Mesodermal cell (in vitro differentiated cells): Measurements from ENCODE around the gene CNDP2.

ENCODE experiments used
- H3K27ac ChIP-seq: 2 replicates; pipeline ENCODE4 v1.7.0; 2013; ENCODE audit warnings: mild to moderate bottlenecking, low read depth, low read length, moderate library complexity; ENCODE audit not compliant: severe bottlenecking
- H3K36me3 ChIP-seq: 2 replicates; pipeline ENCODE4 v1.7.1; 2013; ENCODE audit warnings: mild to moderate bottlenecking, low read length, moderate library complexity; ENCODE audit not compliant: control insufficient read depth, insufficient read depth
- H3K4me1 ChIP-seq: one replicate; pipeline ENCODE4 v1.7.1; 2013; ENCODE audit warnings: mild to moderate bottlenecking, low read length; ENCODE audit not compliant: insufficient read depth, control insufficient read depth, poor library complexity, severe bottlenecking
- H3K4me3 ChIP-seq: 2 replicates; pipeline ENCODE4 v1.7.0; 2013; ENCODE audit warnings: low read length, control low read depth, mild to moderate bottlenecking; ENCODE audit not compliant: insufficient read depth, poor library complexity, severe bottlenecking; ENCODE audit errors: extremely low read depth
- H3K9me3 ChIP-seq: 2 replicates; pipeline ENCODE4 v1.7.1; 2013; ENCODE audit warnings: mild to moderate bottlenecking, low read length, moderate library complexity; ENCODE audit not compliant: control insufficient read depth
- WGBS, 2 experiments: methylation state at CpG; one replicate each; pipeline ENCODE4 v1.1.5; 2013; ENCODE audit warnings: missing lambda C conversion rate in 2 of 2; ENCODE audit not compliant: insufficient coverage in 2 of 2; 5-methylcytosine and 5-hydroxymethylcytosine counted together

The CNDP2 gene

GRCh38 chr18:74509856-74510769 is 13.9 kb downstream of the CNDP2 start:
- H3K4me1 ChIP-seq, result peaks cover 6% of the 10 kb centered on the region
- H3K9me3 ChIP-seq, result no peaks in the 10 kb centered on the region
- no peak overlapping the region for H3K27ac ChIP-seq
- H3K4me3 ChIP-seq, result no peak overlapping the region
- peaks cover 92% of the 10 kb centered on the region for H3K36me3 ChIP-seq
- 96 to 97% methylated on average over 24 to 28 of the region's 29 CpGs for WGBS, 2 experiments

- 95 to 96% methylated on average over 11 to 12 of the region's 12 CpGs for whole genome bisulfite sequencing, 2 experiments
- no peak overlapping the region for H3K4me3 ChIP-seq
- H3K9me3 ChIP-seq, result no peaks in the 10 kb centered on the region
- H3K36me3 ChIP-seq, result peaks cover 92% of the 10 kb centered on the region
- H3K27ac ChIP-seq, result no peak overlapping the region
- H3K4me1 ChIP-seq, result peaks cover 6% of the 10 kb centered on the region
Observed at GRCh38 chr18:74510770-74511095, 14.6 kb downstream of the CNDP2 start.

DNA sequence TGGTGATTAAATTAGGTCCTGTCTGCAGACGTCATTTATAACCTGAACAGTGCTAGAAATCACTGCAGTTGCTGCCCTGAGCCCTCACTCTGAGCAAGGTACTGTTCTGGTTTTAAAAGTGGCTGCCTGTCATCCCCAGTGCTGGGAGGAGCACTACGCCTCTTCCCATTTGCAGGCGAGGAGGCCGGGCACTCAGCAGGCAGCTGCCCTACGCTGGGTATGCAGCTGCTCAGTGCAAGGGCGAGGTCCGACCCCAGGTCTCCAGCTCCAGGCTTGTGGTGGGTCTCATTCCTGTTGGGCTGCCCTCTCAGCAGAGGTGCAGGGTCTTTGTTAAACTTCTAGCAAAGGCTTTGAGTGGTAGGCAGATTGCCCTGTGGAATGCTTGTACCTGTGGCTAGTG is 15.7 kb downstream of the CNDP2 start:
- H3K4me1 ChIP-seq, result peaks cover 6% of the 10 kb centered on the region
- H3K9me3 ChIP-seq, result no peaks in the 10 kb centered on the region
- WGBS, 2 experiments, result 95% methylated on average over 7 of the region's 7 CpGs
- no peak overlapping the region for H3K4me3 ChIP-seq
- no peak overlapping the region for H3K27ac ChIP-seq
- peaks cover 92% of the 10 kb centered on the region for H3K36me3 ChIP-seq

DNA sequence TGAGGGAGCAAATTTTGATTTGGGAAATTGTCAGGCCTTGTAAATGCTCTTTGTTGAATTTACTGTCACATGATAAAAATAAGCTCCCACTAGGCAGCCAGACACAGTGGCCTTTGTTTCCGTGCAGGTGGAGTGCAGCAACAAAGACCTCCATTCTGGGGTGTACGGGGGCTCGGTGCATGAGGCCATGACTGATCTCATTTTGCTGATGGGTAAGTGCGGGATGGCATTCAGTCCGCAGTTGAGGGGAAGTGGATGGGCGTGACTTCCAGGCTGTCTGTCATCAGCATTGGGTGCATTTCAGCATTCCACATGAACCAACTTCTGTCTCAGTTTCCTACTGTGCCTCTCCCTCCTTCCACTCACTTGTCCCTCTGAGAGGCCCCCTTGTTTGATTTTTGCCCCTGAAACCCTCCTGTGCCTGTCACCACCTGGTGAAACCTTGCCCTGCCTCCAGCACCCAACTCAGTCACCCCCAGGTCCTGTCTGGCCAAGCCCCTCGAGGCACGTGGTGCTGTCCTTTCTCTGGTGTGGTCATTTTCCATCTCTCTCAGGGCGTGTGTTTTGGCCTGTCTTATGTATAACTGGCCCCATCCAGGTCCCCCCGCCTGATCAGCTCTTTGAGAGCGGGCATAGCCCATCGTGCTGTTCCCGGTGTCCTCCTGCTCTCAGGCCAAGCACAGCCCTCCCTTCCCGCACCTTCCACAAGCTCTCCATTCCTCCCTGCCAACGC is 16.3 kb downstream of the CNDP2 start:
- Histone ChIP-seq H3K36me3 (peaks cover 92% of the 10 kb centered on the region), H3K4me3 (no peak overlapping the region), H3K4me1 (peaks cover 6% of the 10 kb centered on the region), H3K9me3 (no peaks in the 10 kb centered on the region), H3K27ac (no peak overlapping the region)
- 89 to 90% methylated on average over 13 to 14 of the region's 15 CpGs for WGBS, 2 experiments

- 93 to 94% methylated on average over 25 to 27 of the region's 27 CpGs for WGBS, 2 experiments
- Histone ChIP-seq H3K9me3 (no peaks in the 10 kb centered on the region), H3K4me3 (no peak overlapping the region), H3K4me1 (peaks cover 6% of the 10 kb centered on the region), H3K36me3 (peaks cover 90% of the 10 kb centered on the region), H3K27ac (no peak overlapping the region)
Observed at GRCh38 chr18:74513149-74513882, 17.2 kb downstream of the CNDP2 start.

GRCh38 chr18:74513883-74514205 is 17.7 kb downstream of the CNDP2 start:
- H3K4me1 ChIP-seq, result peaks cover under 1% of the 10 kb centered on the region
- H3K36me3 ChIP-seq, result peaks cover 90% of the 10 kb centered on the region
- no peak overlapping the region for H3K4me3 ChIP-seq
- WGBS, 2 experiments, result 89 to 91% methylated on average over 7 to 8 of the region's 8 CpGs
- no peaks in the 10 kb centered on the region for H3K9me3 ChIP-seq
- H3K27ac ChIP-seq, result no peak overlapping the region

DNA sequence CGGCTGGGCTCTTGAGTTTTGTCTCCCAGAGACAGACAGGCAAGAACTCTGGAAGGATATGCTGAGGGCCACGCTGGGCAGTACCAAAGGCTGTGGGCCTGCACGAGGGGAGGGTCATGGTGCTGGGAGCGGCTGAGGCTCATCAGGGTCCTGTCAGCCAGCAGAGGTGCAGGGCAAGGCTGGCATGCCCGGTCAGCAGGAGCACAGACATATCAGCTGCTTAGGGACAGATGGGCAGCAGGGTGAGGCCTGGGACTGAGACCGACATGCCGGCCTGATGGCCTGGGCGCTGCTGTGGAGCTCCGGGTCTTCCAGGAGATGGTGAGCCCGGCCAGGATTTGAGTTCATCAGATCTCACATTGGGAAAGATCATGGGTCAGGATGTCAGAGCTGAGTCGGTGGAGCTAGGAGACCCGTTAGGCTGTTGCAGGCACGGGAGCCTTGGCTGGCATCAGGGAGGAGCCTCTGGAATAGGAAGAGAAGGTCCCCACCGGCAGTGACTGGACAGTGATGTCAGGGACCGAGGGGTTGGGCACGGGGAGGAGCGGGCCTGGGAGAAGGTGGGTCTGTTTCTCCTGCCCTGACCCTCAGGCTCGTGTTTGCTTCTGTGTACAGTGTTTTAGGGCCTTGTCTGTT is 18.8 kb downstream of the CNDP2 start:
- H3K36me3 ChIP-seq, result peaks cover 90% of the 10 kb centered on the region
- H3K9me3 ChIP-seq, result no peaks in the 10 kb centered on the region
- H3K27ac ChIP-seq, result no peak overlapping the region
- no peaks in the 10 kb centered on the region for H3K4me1 ChIP-seq
- H3K4me3 ChIP-seq, result no peak overlapping the region
- WGBS, 2 experiments, result 90 to 96% methylated on average over 14 to 17 of the region's 18 CpGs

DNA sequence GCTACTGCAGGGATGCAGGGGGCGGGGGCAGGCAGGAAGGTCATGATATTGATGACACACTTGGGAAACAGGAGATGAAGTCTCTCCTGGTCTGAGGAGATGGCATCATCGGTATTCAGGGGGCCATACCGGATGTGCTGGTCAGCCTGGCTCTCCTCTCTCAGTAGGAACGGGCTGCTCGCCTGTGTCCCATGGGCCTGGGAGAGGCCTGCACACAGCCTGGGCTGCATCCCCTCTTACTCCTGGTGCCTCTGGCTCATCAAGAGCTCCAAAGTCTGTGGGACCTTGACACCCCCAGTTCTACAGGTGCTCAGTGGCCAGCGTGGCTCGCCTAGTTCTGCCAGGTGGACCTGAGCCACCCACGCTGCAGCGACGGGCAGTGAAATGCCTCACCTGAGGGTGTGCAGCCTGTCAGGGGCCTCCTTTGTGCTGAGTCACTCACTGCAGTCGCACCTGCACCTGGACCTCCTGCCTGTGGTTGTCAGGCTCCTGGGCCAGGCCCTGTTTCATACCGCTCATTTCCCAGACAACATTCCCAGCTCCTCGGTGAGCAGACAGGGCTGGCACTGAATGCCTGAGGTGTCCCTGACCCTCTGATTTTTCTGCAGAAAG is 19.6 kb downstream of the CNDP2 start:
- no peak overlapping the region for H3K27ac ChIP-seq
- no peaks in the 10 kb centered on the region for H3K9me3 ChIP-seq
- H3K36me3 ChIP-seq, result peaks cover 90% of the 10 kb centered on the region
- no peak overlapping the region for H3K4me3 ChIP-seq
- 89 to 98% methylated on average over 12 of the region's 13 CpGs for WGBS, 2 experiments
- H3K4me1 ChIP-seq, result no peaks in the 10 kb centered on the region

GRCh38 chr18:74516271-74517235 is 20.4 kb downstream of the CNDP2 start:
- 95 to 97% methylated on average over 27 to 34 of the region's 35 CpGs for WGBS, 2 experiments
- H3K36me3 ChIP-seq, result peaks cover 91% of the 10 kb centered on the region
- no peak overlapping the region for H3K4me3 ChIP-seq
- H3K9me3 ChIP-seq, result no peaks in the 10 kb centered on the region
- no peak overlapping the region for H3K27ac ChIP-seq
- H3K4me1 ChIP-seq, result no peaks in the 10 kb centered on the region
